GM19324 (cell line): ENCODE results near the gene HAVCR1.
A peak's percentile ranks its signal among the peaks of the same experiment; 100 is the strongest.
"Not testable (repeated sequence)": the region's sequence is repeated elsewhere in the genome, so short reads cannot be mapped to it uniquely, and the experiment has no call there.

Experiments used
- ATAC-seq: cut with Tn5 transposase; IDR thresholded peaks from one replicate; pipeline ENCODE4 v1.9.1; 2021; ENCODE audit warnings: mild to moderate bottlenecking, moderate library complexity; ENCODE audit not compliant: unreplicated experiment, low FRiP score

The HAVCR1 gene

GRCh38 chr5:157059093-157059539 lies at the start of gene HAVCR1:
Gene HAVCR1, minus strand, starts transcription at chr5:157059116. Its CDS starts 1,173 bp downstream, at chr5:157057943.
- ATAC-seq = no peak

DNA sequence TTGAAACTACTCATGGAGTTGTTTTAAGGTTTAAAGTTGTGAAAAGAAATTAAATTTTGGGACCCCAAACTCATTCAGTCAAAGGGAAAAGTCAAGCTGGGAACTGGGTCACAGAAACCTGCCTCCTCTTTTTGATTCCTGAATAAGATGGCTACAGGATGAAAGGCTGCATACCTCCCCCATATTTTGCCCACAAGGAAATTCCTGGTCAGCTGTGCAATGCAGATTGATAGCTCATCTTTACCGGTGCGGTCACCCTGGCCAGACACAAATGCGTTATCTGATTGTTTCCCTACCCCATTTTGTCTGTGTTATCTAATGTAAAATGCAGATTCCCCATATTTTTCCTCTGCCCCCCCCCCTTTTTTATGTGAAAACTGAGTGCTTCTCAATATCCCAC lies 48.6 kb upstream of the HAVCR1 start:
- ATAC-seq = no peak

DNA sequence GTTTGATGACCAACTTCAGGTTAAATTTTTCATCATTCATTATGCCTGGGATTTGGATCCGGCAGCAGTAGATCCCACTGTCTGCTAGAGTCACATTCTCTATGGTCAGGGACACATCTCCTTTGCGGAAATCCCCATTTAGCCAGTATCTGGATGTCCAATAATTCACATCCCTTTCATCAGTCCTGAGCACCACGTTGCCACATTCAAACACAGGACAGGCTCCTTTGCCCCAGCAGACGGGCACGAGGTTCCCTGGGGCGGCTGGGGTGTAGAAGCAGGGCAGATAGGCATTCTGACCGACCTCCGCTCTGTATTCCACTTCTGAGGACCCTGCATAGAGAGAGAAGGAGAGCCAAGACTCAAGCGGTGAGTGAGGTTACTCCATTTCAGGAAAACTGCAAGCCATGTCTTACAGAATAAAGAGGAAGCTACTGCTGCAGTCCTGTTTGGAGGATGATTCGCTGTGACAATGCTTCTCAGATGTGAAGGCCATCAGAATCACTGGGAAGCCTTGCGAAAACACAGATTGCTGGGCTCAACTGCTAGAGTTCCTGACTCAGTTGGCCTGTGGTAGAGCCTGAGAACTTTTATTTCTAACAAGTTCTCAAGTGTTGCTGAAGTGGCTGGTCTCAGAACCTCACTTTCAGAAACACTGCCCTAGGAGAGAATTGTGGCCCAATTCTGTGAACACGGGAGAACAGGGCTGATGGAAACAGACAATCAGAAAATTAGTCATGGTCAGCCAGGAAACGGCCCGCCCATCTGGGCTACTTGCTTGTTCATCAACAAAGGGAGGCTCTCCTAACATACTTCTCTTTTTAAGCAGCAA lies 47.9 kb upstream of the HAVCR1 start:
- ATAC-seq = no peak

DNA sequence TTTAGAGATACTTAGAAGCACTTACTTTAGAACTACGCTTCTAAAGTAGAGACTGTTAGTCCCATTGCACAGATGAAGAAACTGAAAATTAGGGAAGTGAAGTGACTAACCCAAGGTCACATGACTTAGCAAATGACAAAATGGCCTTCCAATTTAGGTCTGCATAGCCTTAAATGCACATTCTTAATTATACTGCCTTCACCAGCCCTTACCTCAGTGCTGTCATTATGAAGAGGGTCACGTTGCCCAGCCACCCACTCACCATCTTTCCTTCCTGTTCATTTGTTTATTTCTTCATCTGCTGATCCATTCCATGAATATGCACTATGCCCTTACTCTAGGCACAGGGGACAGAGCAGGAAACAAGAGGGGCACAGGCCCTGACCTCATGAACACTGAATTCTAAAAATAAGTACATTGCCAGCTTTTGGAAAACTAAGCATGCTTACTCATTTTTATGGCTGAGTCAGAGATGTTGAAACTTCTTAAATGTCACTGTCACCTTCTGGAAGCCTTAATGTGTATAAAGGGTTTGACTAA lies 41.3 kb upstream of the HAVCR1 start:
- no peak for ATAC-seq

GRCh38 chr5:157088342-157088990 lies 29.6 kb upstream of the HAVCR1 start:
- peak; percentile 81 for ATAC-seq

DNA sequence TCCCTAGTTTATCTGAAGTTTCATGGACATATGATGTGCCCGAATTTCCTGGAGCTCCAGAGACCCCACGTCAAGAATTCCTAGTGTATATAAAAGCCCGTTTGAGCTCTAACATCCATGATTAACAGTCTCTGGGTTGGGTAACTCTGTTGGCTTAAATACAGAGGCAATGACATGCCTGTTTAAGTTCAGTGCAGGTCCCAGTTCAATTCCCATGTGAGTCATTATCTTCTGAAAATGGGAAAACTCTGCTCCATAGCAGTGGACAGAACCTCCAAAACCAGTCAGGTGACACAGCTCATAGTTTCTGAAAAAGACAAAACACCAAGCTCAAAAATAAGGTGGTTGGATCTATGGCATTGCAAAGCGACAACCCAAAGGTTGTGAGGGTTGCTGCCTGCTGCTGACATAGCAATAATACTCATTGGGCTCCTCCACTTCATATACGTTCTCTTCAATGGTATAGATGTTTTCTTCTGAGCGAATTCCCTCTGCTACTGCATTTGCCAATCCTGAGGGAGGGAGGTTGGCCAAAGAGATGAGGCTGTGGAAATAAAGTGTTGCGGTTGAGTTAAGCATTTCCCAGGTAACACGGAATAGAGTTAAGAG lies 27.9 kb upstream of the HAVCR1 start:
- ATAC-seq = no peak

GRCh38 chr5:157085930-157086329 lies 27.0 kb upstream of the HAVCR1 start:
- no peak for ATAC-seq

GRCh38 chr5:157080286-157080685 lies 21.4 kb upstream of the HAVCR1 start:
- no peak for ATAC-seq

- ATAC-seq = no peak
These were observed 17.6 kb upstream of the HAVCR1 start for GRCh38 chr5:157076558-157076957.

DNA sequence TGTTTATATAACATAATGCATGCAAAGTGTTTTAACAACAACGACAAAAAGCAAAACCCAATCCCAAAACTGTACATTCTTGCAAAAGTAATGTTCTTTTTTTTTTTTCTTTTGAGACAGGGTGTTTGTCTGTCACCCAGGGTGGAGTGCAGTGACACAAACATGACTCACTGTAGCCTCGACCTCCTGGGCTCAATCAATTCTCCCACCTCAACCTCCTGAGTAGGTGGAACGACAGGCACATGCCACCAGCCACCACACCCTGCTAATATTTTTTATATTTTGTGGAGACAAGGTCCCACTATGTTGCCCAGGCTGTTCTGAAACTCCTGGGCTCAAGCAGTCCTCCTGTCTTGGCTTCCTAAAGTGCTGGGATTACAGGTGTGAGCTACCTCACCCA lies 13.6 kb upstream of the HAVCR1 start:
- ATAC-seq = no peak

DNA sequence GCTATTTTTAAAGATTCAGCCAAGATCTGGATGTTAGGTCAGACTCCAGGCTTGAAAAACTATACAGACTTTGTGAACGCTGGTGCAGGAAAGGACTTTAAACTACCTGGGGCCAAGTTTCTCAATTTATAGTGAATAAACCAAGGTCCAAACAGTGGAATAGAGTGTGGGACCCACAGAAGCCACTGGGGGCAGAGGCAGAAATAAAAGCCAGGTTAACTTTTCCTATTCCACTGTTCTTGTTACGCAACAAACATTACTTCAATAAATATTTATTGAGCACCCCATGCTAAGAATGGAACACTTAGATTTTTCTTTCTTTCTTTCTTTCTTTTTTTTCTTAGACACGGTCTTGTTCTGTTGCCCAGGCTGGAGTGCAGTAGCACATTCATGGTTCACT lies 11.0 kb upstream of the HAVCR1 start:
- no peak for ATAC-seq

GRCh38 chr5:157068785-157069184 lies 9.9 kb upstream of the HAVCR1 start:
- no peak for ATAC-seq

DNA sequence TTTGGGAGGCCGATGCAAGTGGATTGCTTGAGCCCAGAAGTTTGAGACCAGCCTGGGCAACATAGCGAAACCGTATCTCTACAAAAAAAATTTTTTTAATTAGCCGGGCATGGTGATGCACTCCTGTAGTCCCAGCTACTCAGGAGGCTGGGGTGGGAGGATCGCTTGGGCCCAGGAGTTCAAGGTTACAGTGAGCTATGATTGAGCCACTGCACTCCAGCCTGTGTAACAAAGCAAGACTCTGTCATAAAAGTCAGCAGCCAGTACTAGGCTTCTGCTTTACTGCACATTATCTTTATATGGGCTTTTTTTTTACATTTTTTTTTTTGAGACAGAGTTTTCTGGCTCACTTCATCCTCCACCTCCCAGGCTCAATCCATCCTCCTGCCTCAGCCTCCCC lies 9.4 kb upstream of the HAVCR1 start:
- no peak for ATAC-seq

DNA sequence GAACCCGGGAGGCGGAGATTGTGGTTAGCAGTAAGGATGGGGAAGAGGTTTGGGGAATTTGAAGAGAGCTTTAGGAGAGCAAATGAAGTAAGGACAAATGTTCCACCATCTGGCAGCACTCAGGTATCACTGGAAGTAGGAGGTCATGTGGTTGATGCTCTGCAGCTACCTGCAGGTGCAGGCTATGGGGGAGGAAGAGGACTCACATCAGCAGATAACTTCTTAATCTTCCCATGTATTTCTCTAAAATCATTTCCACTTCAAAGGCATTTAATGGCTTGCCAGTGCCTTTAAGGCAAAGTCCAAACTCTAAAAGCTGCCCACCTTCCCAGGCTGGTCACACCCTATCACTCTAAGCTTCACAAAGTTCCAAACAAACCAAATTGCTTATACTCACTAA lies 8.1 kb upstream of the HAVCR1 start:
- no peak for ATAC-seq

GRCh38 chr5:157066080-157066479 lies 7.2 kb upstream of the HAVCR1 start:
- ATAC-seq = no peak

DNA sequence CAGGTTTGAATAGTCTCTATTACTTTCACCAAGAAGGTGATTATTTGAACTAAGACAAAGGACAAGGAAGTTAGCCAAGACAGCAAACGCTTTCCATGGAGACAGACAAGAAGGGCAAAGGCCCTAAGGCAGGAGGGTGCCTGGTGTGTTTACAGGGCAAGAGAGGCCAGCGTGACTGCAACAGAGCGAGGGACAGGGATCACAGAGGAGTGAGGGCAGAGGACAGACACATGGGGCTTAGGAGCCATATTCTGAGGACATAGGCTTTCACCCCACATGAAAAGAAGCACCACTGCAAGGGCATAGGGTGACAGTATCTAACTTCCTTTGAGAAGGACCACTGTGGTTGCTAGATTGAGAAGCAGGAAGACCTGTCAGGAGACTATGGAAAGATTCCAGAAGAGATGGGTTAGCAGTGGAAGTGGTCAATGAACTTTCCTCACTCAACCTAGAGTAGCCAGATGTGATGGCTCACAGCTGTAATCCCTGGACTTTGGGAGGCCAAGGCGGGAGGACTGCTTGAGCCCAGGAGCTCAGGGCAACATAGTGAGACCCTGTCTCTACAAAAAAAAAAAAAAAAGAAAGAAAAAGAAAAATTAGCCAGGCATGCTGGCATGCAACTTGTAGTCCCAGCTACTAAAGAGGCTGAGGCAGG lies 5.0 kb upstream of the HAVCR1 start:
- ATAC-seq = no peak

DNA sequence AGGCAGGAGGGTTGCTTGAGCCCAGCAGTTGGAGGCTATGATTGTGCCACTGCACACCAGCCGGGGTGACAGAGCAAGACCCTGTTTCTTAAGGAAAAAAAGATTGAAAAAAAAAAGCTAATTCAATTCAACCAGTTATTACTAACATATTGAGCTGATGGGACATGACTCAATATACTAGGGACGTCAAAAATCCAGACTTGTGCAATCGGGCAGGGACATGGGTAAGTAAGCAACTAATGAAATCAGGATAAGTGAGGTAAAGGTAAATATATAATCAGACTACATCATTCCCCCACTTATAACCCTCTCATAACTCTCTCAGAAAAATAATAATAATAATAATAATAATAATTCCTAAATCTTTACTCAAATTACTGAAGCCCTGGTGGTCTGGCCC lies 975 bp upstream of the HAVCR1 start:
- ATAC-seq = no peak

DNA sequence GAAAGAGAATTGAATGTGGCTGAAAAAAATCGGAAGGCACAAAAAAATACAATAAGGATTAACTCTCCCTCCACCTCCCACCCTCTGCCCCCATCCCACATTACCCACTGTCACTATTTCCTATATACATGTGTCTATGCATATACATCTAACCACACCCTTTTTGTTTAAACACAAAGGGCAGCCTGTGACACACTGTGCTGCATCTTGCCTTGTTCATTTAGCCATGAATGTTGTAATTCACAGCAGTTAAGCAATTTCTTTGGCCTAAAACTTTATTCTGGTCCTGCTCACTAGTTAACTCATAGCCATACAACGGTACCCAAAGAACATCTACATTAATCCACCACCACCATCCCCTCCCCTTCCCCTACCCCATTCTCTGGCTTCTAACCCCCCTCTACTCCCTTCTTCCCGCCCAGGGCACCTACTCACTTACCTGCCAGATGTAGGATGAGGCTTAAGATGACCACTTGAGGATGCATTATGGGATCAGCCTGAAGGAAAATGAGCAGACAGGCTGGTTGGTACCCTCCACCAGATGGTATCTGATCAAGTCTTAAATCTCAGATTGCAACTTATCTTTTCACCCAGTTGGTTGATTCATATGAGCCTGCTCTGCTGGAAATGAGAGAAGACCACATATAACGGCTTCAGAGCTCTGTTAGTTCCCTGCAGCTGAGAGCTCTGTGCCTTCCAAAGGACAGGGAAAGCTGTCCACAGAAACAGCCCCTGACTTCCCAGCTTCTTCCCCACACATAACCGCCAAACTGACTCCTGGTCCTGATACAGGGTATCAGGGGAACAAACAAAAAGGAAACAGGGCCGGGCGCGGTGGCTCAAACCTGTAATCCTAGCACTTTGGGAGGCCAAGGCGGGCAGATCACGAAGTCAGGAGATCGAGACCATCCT lies 1.2 kb downstream of the HAVCR1 start:
- no peak for ATAC-seq

GRCh38 chr5:157056848-157057247 lies 2.1 kb downstream of the HAVCR1 start:
- not testable (repeated sequence) for ATAC-seq
